Measurements from ENCODE around the gene AGTRAP. TPM values are rescaled to one million over a fixed set of nuclear protein-coding genes. Genes with fewer than 3 reads are reported as not detected.
A peak's percentile ranks its signal among the peaks of the same experiment; 100 is the strongest.

AGTRAP gene
- total RNA-seq, 1 experiment from 2014 or later, result 30.4 TPM

GRCh38 chr1:11799099-11799498 lies 63.2 kb downstream of the AGTRAP start:
- peaks cover 28% of the 10 kb centered on the region for H3K36me3 Mint-ChIP-seq (ENCODE audit: insufficient read depth, unreplicated experiment)
- TF ChIP-seq CTCF (IDR thresholded peaks at IDR 0.05; ENCODE audit: unreplicated experiment), result no peak
- CTCF ChIA-PET, result no interaction called here
- intact Hi-C loops (cut with micrococcal nuclease; ENCODE audit: unreplicated experiment), result no loop called here
- no TSS peak for BruUV-seq (replicated peaks)
- no peak for DNase-seq
- H3K4me1 Mint-ChIP-seq (ENCODE audit: low read depth, unreplicated experiment), result peaks cover 36% of the 10 kb centered on the region
- H3K9me3 Mint-ChIP-seq (ENCODE audit: low read depth, unreplicated experiment), result no peaks in the 10 kb centered on the region
- no peak overlapping the region for H3K4me3 Mint-ChIP-seq (ENCODE audit: low read depth, unreplicated experiment)
- H3K27ac Mint-ChIP-seq (ENCODE audit: unreplicated experiment), result no peak overlapping the region
- no peaks in the 10 kb centered on the region for H3K27me3 Mint-ChIP-seq (ENCODE audit: unreplicated experiment)

GRCh38 chr1:11799896-11800295 lies 64.0 kb downstream of the AGTRAP start:
- DNase-seq, result no peak
- CTCF ChIA-PET, result no interaction called here
- Mint-ChIP-seq H3K4me3 (ENCODE audit: low read depth, unreplicated experiment) (no peak overlapping the region), H3K27ac (ENCODE audit: unreplicated experiment) (no peak overlapping the region), H3K4me1 (ENCODE audit: low read depth, unreplicated experiment) (peaks cover 36% of the 10 kb centered on the region), H3K9me3 (ENCODE audit: low read depth, unreplicated experiment) (no peaks in the 10 kb centered on the region), H3K36me3 (ENCODE audit: insufficient read depth, unreplicated experiment) (peaks cover 30% of the 10 kb centered on the region), H3K27me3 (ENCODE audit: unreplicated experiment) (no peaks in the 10 kb centered on the region)
- no TSS peak for BruUV-seq (replicated peaks)
- TF ChIP-seq CTCF (IDR thresholded peaks at IDR 0.05; ENCODE audit: unreplicated experiment), result no peak
- intact Hi-C loops (cut with micrococcal nuclease; ENCODE audit: unreplicated experiment), result no loop called here

GRCh38 chr1:11800391-11800755 lies 64.4 kb downstream of the AGTRAP start:
- Mint-ChIP-seq H3K4me1 (ENCODE audit: low read depth, unreplicated experiment) (peaks cover 36% of the 10 kb centered on the region), H3K27ac (ENCODE audit: unreplicated experiment) (peak overlapping the region; percentile 81), H3K27me3 (ENCODE audit: unreplicated experiment) (no peaks in the 10 kb centered on the region), H3K4me3 (ENCODE audit: low read depth, unreplicated experiment) (no peak overlapping the region), H3K9me3 (ENCODE audit: low read depth, unreplicated experiment) (no peaks in the 10 kb centered on the region), H3K36me3 (ENCODE audit: insufficient read depth, unreplicated experiment) (peaks cover 30% of the 10 kb centered on the region)
- no peak for DNase-seq
- intact Hi-C loops (cut with micrococcal nuclease; ENCODE audit: unreplicated experiment), result no loop called here
- CTCF ChIA-PET, result interaction anchor here (0.6 kb wide), 1 partner anchor 31 kb away, joined by 3 read pairs; no protein-coding TSS in a partner anchor
- BruUV-seq (replicated peaks), result no TSS peak
- TF ChIP-seq CTCF (IDR thresholded peaks at IDR 0.05; ENCODE audit: unreplicated experiment), result no peak

Other genes with a start within 250 kb of the AGTRAP start
- gene FBXO2, start 81.7 kb upstream of the AGTRAP start, total RNA-seq (2022), result 3.3 and 4.0 TPM in 2 replicates
- gene FBXO44, start 81.3 kb upstream of the AGTRAP start, total RNA-seq (2022), result 9.8 and 10.1 TPM in 2 replicates
- gene FBXO6, start 71.9 kb upstream of the AGTRAP start, total RNA-seq (2022), result 3.0 and 3.9 TPM in 2 replicates
- gene MAD2L2, start 55.0 kb upstream of the AGTRAP start, total RNA-seq (2022), result 19.2 and 23.4 TPM in 2 replicates
- not detected in 2 replicates for gene DRAXIN, start 44.4 kb upstream of the AGTRAP start, total RNA-seq (2022)
- gene C1orf167, start 26.1 kb downstream of the AGTRAP start, total RNA-seq (2022), result not detected in 2 replicates
- gene MTHFR, start 69.8 kb downstream of the AGTRAP start, total RNA-seq (2022), result 16.4 and 21.0 TPM in 2 replicates
- gene CLCN6, start 70.1 kb downstream of the AGTRAP start, total RNA-seq (2022), result 17.4 and 23.6 TPM in 2 replicates
- not detected in 2 replicates for gene NPPA, start 111.6 kb downstream of the AGTRAP start, total RNA-seq (2022)
- gene NPPB, start 122.8 kb downstream of the AGTRAP start, total RNA-seq (2022), result not detected in 2 replicates
- 33.7 and 37.8 TPM in 2 replicates for gene KIAA2013, start 190.3 kb downstream of the AGTRAP start, total RNA-seq (2022)
- 77.2 and 80.2 TPM in 2 replicates for gene PLOD1, start 198.6 kb downstream of the AGTRAP start, total RNA-seq (2022)
- 61.8 and 66.5 TPM in 2 replicates for gene MFN2, start 244.3 kb downstream of the AGTRAP start, total RNA-seq (2022)